ENCODE results near the gene ATP1B4.

DNA sequence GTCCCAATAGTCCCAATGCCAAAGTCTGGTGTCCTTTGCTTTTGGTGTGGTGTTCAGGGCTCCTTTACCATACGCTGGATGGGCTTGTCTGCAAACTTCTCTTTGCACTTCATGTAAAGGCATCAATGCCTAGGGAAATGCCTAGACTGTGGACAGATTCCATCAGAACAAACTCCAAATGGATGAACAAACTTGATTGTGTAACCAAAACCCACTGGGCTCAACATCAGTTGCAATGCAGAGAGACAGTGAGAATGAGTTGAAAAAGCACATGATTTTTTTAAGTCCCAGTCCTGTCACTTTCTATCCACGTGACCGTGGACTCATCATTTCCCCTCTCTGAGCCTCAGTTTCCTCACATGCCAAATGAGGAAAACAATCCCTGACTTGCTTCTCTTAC, 4.9 kb downstream of the ATP1B4 start:
- TF ChIP-seq GATA2 (CRISPR knock-in tag; IDR thresholded peaks at IDR 0.05), result no peak
- TF ChIP-seq, protein P1, sequence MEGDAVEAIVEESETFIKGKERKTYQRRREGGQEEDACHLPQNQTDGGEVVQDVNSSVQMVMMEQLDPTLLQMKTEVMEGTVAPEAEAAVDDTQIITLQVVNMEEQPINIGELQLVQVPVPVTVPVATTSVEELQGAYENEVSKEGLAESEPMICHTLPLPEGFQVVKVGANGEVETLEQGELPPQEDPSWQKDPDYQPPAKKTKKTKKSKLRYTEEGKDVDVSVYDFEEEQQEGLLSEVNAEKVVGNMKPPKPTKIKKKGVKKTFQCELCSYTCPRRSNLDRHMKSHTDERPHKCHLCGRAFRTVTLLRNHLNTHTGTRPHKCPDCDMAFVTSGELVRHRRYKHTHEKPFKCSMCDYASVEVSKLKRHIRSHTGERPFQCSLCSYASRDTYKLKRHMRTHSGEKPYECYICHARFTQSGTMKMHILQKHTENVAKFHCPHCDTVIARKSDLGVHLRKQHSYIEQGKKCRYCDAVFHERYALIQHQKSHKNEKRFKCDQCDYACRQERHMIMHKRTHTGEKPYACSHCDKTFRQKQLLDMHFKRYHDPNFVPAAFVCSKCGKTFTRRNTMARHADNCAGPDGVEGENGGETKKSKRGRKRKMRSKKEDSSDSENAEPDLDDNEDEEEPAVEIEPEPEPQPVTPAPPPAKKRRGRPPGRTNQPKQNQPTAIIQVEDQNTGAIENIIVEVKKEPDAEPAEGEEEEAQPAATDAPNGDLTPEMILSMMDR (IDR thresholded peaks at IDR 0.05), result no peak
- TF ChIP-seq, protein P2, sequence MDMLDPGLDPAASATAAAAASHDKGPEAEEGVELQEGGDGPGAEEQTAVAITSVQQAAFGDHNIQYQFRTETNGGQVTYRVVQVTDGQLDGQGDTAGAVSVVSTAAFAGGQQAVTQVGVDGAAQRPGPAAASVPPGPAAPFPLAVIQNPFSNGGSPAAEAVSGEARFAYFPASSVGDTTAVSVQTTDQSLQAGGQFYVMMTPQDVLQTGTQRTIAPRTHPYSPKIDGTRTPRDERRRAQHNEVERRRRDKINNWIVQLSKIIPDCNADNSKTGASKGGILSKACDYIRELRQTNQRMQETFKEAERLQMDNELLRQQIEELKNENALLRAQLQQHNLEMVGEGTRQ (IDR thresholded peaks at IDR 0.05; ENCODE audit: borderline replicate concordance, low read depth, low read length), result no peak
- TF ChIP-seq, protein P3, sequence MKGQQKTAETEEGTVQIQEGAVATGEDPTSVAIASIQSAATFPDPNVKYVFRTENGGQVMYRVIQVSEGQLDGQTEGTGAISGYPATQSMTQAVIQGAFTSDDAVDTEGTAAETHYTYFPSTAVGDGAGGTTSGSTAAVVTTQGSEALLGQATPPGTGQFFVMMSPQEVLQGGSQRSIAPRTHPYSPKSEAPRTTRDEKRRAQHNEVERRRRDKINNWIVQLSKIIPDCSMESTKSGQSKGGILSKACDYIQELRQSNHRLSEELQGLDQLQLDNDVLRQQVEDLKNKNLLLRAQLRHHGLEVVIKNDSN (IDR thresholded peaks at IDR 0.05; ENCODE audit: borderline replicate concordance, low read depth), result no peak
- TF ChIP-seq RCOR1 (IDR thresholded peaks at IDR 0.05; ENCODE audit: low read length), result no peak
- TF ChIP-seq ELF1 (IDR thresholded peaks at IDR 0.05), result no peak
- no peak for TF ChIP-seq EP300 (IDR thresholded peaks at IDR 0.05; ENCODE audit: borderline replicate concordance in 1 of 2, low read depth in 1 of 2, low read length in 1 of 2)
- no peak for TF ChIP-seq RAD21 (IDR thresholded peaks at IDR 0.05; ENCODE audit: low read length)
